Thymus (tissue), 11 donors: ENCODE results near the gene GPD1L. TPM values are rescaled to one million over a fixed set of nuclear protein-coding genes. Genes with fewer than 3 reads are reported as not detected.
"Not testable (repeated sequence)": the region's sequence is repeated elsewhere in the genome, so short reads cannot be mapped to it uniquely, and the experiment has no call there.

ENCODE experiments used
- DNase-seq, 9 donors: peaks; one replicate each; pipeline ENCODE4 v3.0.0-alpha.2; 2013; ENCODE audit warnings: low spot score in 9 of 9, low read depth in 6 of 9, missing footprints in 1 of 9
- H3K27ac ChIP-seq, 2 donors: one replicate each; pipeline ENCODE4 v1.5.1; 2013; ENCODE audit warnings: control low read depth in 1 of 2, low read depth in 1 of 2, low read length in 1 of 2, mild to moderate bottlenecking in 1 of 2, moderate library complexity in 1 of 2
- H3K27me3 ChIP-seq, 2 donors: one replicate each; pipeline ENCODE4 v1.5.1; 2013; ENCODE audit warnings: low read length in 1 of 2; ENCODE audit not compliant: control insufficient read depth in 2 of 2, insufficient read depth in 1 of 2
- H3K36me3 ChIP-seq, 2 donors: one replicate each; pipeline ENCODE4 v1.5.1; 2013; ENCODE audit warnings: low read length in 1 of 2, mild to moderate bottlenecking in 1 of 2, moderate library complexity in 1 of 2; ENCODE audit not compliant: control insufficient read depth in 2 of 2, insufficient read depth in 2 of 2
- H3K4me1 ChIP-seq, 2 donors: one replicate each; pipeline ENCODE4 v1.5.1; 2013; ENCODE audit warnings: low read length in 2 of 2; ENCODE audit not compliant: control insufficient read depth in 2 of 2, insufficient read depth in 2 of 2
- H3K4me3 ChIP-seq, 2 donors: one replicate each; pipeline ENCODE4 v1.5.1; 2013; ENCODE audit warnings: low read length in 2 of 2, control low read depth in 1 of 2, mild to moderate bottlenecking in 1 of 2
- H3K9me3 ChIP-seq, 2 donors: one replicate each; pipeline ENCODE4 v1.5.1; 2013; ENCODE audit warnings: low read length in 1 of 2, mild to moderate bottlenecking in 1 of 2; ENCODE audit not compliant: control insufficient read depth in 2 of 2, insufficient read depth in 1 of 2
- WGBS: extraction: QIAGEN DNeasy Blood & Tissue Kit; methylation state at CpG from one replicate; pipeline ENCODE4 v1.1.7; 2013; 5-methylcytosine and 5-hydroxymethylcytosine counted together
- polyA plus RNA-seq: library from polyadenylated mRNA; stranded (reverse); fragments of 200-250 nt; gene quantifications from one replicate; pipeline ENCODE4 v1.2.3, GENCODE V29; 2013
- total RNA-seq: library from RNA; stranded (reverse); fragments of 120-200 nt; gene quantifications from one replicate; pipeline ENCODE4 v1.2.4, GENCODE V29; 2013
- donor health status: healthy.

The GPD1L gene
- total and polyA plus RNA-seq, 2 donors = 6.8 to 12.7 TPM

DNA sequence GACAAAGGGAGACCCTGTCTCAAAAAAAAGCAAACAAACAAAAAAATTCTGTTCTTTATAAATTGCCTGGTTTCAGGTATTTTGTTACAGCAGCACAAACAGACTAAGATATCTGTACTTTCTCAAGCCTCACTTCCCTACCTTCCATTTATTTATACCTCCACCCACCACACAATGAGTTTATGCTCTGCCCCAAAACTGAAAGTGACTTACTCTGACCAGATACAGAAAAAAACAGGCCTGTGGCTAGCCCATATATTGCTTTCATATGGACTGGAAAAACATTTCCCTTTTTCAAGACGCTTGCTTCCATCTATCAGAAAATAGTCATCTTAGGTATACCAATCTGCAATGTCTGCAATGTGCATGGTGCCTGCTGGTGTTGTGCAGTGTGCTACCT is 8.7 kb upstream of the GPD1L start:
- DNase-seq = no peak
- WGBS = 54% methylated on average over 1 of the region's 1 CpG
- Histone ChIP-seq H3K4me3 (no peak overlapping the region), H3K9me3 (peaks cover 4 to 15% of the 10 kb centered on the region in 2 donors), H3K27me3 (no peaks in the 10 kb centered on the region), H3K4me1 (no peaks in the 10 kb centered on the region), H3K36me3 (no peaks in the 10 kb centered on the region), H3K27ac (no peak overlapping the region)

DNA sequence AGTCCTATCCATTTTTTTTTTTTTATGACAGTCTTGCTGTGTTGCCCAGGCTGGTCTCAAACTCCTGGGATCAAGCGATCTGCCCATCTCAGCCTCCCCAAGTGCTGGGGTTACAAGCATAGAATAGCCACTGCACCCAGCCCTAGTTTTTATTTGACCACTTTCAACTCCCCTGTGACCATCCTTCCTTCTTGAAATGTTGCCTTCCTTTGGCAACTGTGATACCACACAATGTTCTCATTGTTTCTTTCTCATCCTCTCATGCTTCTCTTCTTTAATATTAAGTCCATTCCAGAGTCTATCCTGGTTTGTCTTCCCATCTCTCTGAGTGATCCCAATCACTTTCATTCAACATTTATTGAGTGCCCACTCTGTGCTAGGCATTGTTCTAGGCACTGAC is 7.9 kb upstream of the GPD1L start:
- Histone ChIP-seq H3K27me3 (no peaks in the 10 kb centered on the region), H3K4me1 (no peaks in the 10 kb centered on the region), H3K36me3 (no peaks in the 10 kb centered on the region), H3K4me3 (no peak overlapping the region), H3K27ac (no peak overlapping the region), H3K9me3 (peaks cover 4 to 20% of the 10 kb centered on the region in 2 donors)
- 100% methylated on average over 1 of the region's 1 CpG for WGBS
- no peak for DNase-seq

GRCh38 chr3:32100465-32100864 is 6.0 kb upstream of the GPD1L start:
- Histone ChIP-seq H3K4me1 (no peaks in the 10 kb centered on the region), H3K27ac (no peak overlapping the region), H3K9me3 (peaks cover 4 to 20% of the 10 kb centered on the region in 2 donors), H3K4me3 (no peak overlapping the region), H3K36me3 (no peaks in the 10 kb centered on the region), H3K27me3 (no peaks in the 10 kb centered on the region)
- 94% methylated on average over 5 of the region's 5 CpGs for WGBS
- DNase-seq = no peak

DNA sequence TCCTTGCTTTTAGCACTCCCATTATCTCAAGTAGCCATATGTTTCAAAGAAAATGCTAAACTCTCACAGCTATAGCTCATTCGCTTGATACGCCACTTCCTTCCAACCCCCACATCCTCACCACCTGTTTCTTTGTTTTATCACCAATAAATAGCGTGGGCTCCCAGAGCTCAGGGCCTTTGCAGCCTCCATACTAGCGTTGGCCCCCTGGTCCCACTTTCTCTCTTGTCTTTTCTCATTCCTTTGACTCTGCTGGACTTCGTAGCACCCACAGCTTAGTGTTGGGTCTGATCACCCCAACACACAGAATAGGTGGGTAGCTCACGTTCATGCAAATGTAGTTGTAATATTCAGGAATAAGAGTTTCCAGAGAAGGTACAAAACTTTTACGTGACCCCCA is 4.1 kb upstream of the GPD1L start:
- Histone ChIP-seq H3K9me3 (peaks cover 4 to 23% of the 10 kb centered on the region in 2 donors), H3K4me1 (peaks cover 8 to 12% of the 10 kb centered on the region in 2 donors), H3K27ac (no peak overlapping the region), H3K4me3 (no peak overlapping the region), H3K36me3 (no peaks in the 10 kb centered on the region), H3K27me3 (peaks cover 5 to 9% of the 10 kb centered on the region in 2 donors)
- 97% methylated on average over 7 of the region's 7 CpGs for WGBS
- no peak for DNase-seq

DNA sequence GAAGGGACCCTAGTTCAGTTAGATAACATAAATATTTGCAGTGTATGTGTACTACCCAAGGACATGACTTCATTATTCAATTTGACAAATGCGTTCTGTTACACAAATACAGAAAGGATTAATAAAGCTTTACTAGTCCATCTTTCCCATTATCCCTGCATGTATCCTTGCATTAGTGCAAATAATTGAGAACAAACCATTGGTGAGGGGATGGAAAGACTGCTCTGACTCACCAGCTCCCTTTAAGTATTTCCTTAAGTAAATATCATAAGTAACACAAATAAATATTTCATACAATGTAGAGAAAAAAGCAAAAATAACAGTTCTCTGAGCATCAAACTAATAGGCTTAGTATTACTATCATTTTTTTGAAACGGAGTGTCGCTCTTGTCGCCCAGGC is 1.9 kb upstream of the GPD1L start:
- H3K9me3 ChIP-seq = peaks cover 4 to 23% of the 10 kb centered on the region in 2 donors
- H3K27me3 ChIP-seq = peaks cover 22 to 30% of the 10 kb centered on the region in 2 donors
- DNase-seq = no peak
- WGBS = 99% methylated on average over 4 of the region's 4 CpGs
- peaks cover 10 to 13% of the 10 kb centered on the region in 2 donors for H3K4me1 ChIP-seq
- H3K4me3 ChIP-seq = no peak overlapping the region
- H3K36me3 ChIP-seq = no peaks in the 10 kb centered on the region
- H3K27ac ChIP-seq = no peak overlapping the region

GRCh38 chr3:32105291-32106131 is 909 bp upstream of the GPD1L start:
- Histone ChIP-seq H3K27me3 (peaks cover 29 to 39% of the 10 kb centered on the region in 2 donors), H3K4me3 (peak overlapping the region in 1 of 2 donors; percentile 27), H3K27ac (no peak overlapping the region), H3K36me3 (no peaks in the 10 kb centered on the region), H3K4me1 (peaks cover 10 to 13% of the 10 kb centered on the region in 2 donors), H3K9me3 (peaks cover 4 to 22% of the 10 kb centered on the region in 2 donors)
- WGBS = 97% methylated on average over 7 of the region's 7 CpGs
- DNase-seq = no peak

DNA sequence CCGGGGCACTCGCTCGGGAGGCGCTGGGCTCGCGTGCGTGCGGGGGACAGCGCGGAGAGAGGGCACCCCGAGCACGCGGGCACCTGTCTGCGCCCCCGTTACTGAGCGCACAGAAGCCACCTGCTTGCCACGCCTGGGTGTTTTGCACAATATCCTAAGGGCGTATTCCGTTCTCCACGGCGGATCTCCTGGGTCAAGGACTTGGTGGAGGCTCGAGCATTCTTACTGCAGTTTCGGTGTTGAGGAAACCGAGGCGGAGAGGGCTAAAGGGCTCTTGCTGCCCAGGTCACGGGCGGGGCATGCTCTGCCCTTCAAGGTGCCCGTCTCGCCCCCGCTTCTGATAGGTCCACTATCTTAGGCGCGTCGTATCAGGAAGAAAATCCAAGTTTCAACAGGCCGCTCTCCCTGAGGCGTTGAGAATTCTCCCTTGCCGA is 526 bp downstream of the GPD1L start:
- Histone ChIP-seq H3K9me3 (peaks cover 3 to 17% of the 10 kb centered on the region in 2 donors), H3K4me1 (peaks cover 10 to 13% of the 10 kb centered on the region in 2 donors), H3K36me3 (no peaks in the 10 kb centered on the region), H3K4me3 (peak overlapping the region; percentile 39 to 72), H3K27me3 (peaks cover 40 to 54% of the 10 kb centered on the region in 2 donors), H3K27ac (peak overlapping the region in 1 of 2 donors; percentile 69)
- 7% methylated on average over 36 of the region's 36 CpGs for WGBS
- peak in 2 of 9 donors; percentile 8 to 33 for DNase-seq

DNA sequence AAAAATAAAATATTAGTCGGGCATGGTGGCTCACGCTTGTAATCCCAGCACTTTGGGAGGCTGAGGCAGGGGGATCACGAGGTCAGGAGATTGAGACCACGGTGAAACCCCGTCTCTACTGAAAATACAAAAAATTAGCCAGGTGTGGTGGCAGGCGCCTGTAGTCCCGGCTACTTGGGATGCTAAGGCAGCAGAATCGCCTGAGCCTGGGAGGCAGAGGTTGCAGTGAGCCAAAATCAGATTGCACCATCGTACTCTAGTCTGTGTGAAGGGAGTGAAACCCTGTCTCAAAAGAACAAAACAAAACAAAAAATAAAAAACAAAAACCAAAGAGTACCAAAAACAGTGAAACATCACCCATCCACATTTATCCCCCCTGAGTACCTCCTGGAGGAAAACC is 1.8 kb downstream of the GPD1L start:
- not testable (repeated sequence) for H3K27ac ChIP-seq, H3K4me3 ChIP-seq, H3K36me3 ChIP-seq, DNase-seq, H3K9me3 ChIP-seq
- 95% methylated on average over 9 of the region's 9 CpGs for WGBS
- Histone ChIP-seq H3K4me1 (peaks cover 10 to 13% of the 10 kb centered on the region in 2 donors), H3K27me3 (peaks cover 46 to 58% of the 10 kb centered on the region in 2 donors)

DNA sequence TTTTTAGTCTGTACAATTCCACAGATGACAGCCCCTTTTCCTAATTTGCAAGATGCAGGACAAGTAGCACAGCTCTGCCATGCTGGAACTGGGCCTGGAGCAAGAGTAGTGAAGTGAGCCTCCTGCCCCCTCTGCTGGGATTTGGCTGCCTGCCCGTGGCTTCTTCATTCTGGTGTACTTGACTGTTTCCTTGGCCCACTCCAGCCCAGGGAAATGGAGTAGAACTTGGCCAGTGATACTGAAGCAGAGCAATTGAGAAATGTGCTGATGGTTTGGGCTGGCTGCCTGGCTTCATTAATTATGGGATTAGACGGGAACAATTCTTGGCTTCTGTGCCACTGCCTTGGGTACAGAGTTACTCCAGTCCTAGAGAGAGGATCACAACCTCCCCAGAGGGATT is 2.8 kb downstream of the GPD1L start:
- Histone ChIP-seq H3K27ac (peak overlapping the region in 1 of 2 donors; percentile 27), H3K9me3 (peaks cover 0 to 3% of the 10 kb centered on the region in 2 donors), H3K27me3 (peaks cover 49 to 61% of the 10 kb centered on the region in 2 donors), H3K4me3 (no peak overlapping the region), H3K36me3 (no peaks in the 10 kb centered on the region), H3K4me1 (peaks cover 21 to 24% of the 10 kb centered on the region in 2 donors)
- 70% methylated on average over 2 of the region's 2 CpGs for WGBS
- no peak for DNase-seq
